ENCODE results near the gene NEDD9.

The NEDD9 gene

DNA sequence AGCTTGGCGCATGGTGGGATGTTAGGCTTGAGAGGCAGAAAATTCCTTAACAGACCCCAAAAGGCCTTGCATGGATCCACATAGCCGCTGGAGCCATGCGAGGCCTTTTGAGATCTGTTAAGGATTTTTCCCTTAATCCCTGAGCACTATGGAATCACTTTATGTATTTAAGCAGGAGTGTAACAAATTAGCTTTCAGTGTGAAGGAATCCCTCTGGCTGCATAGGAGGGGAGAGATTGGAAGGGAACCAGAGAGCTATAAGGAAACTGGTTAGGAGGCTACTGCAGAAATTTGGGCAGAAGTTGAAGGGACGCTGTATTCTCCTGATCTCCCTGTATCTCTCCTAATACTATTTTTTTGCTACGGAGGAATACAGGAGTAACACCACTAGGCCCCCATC is 23.1 kb upstream of the NEDD9 start:
- FAIRE-seq, result no peak
- DNase-seq (ENCODE audit: insufficient read length), result no peak
- no peak for TF ChIP-seq POLR2AphosphoS5 (IDR thresholded peaks at IDR 0.05; ENCODE audit: low read depth, low read length)
- TF ChIP-seq TAF1 (IDR thresholded peaks at IDR 0.05; ENCODE audit: borderline replicate concordance, low read depth, low read length), result no peak
- TF ChIP-seq POLR2A (IDR thresholded peaks at IDR 0.05; ENCODE audit: low read depth, low read length), result no peak

- no peak for TF ChIP-seq TAF1 (IDR thresholded peaks at IDR 0.05; ENCODE audit: borderline replicate concordance, low read depth, low read length)
- no peak for TF ChIP-seq POLR2AphosphoS5 (IDR thresholded peaks at IDR 0.05; ENCODE audit: low read depth, low read length)
- FAIRE-seq, result no peak
- DNase-seq (ENCODE audit: insufficient read length), result no peak
Observed at GRCh38 chr6:11253594-11253993, 21.1 kb upstream of the NEDD9 start.

- FAIRE-seq, result no peak
Observed at GRCh38 chr6:11251553-11252360, 19.3 kb upstream of the NEDD9 start.

GRCh38 chr6:11250108-11250507 is 17.6 kb upstream of the NEDD9 start:
- TF ChIP-seq POLR2A (IDR thresholded peaks at IDR 0.05; ENCODE audit: low read depth, low read length), result no peak
- no peak for TF ChIP-seq POLR2AphosphoS5 (IDR thresholded peaks at IDR 0.05; ENCODE audit: low read depth, low read length)
- no peak for TF ChIP-seq TAF1 (IDR thresholded peaks at IDR 0.05; ENCODE audit: borderline replicate concordance, low read depth, low read length)
- FAIRE-seq (no peak), DNase-seq (ENCODE audit: insufficient read length) (no peak)

More at GRCh38 chr6:11251553-11252360, 19.3 kb upstream of the NEDD9 start:
- TF ChIP-seq POLR2A (IDR thresholded peaks at IDR 0.05; ENCODE audit: low read depth, low read length) (no peak), TAF1 (IDR thresholded peaks at IDR 0.05; ENCODE audit: borderline replicate concordance, low read depth, low read length) (no peak), POLR2AphosphoS5 (IDR thresholded peaks at IDR 0.05; ENCODE audit: low read depth, low read length) (no peak)
- DNase-seq (ENCODE audit: insufficient read length), result no peak

- FAIRE-seq (no peak), DNase-seq (ENCODE audit: insufficient read length) (no peak)
- no peak for TF ChIP-seq TAF1 (IDR thresholded peaks at IDR 0.05; ENCODE audit: borderline replicate concordance, low read depth, low read length)
- no peak for TF ChIP-seq POLR2AphosphoS5 (IDR thresholded peaks at IDR 0.05; ENCODE audit: low read depth, low read length)
- TF ChIP-seq POLR2A (IDR thresholded peaks at IDR 0.05; ENCODE audit: low read depth, low read length), result no peak
Observed at GRCh38 chr6:11248974-11249761, 16.7 kb upstream of the NEDD9 start.

- no peak for DNase-seq (ENCODE audit: insufficient read length)
- FAIRE-seq, result no peak
- TF ChIP-seq POLR2AphosphoS5 (IDR thresholded peaks at IDR 0.05; ENCODE audit: low read depth, low read length) (no peak), POLR2A (IDR thresholded peaks at IDR 0.05; ENCODE audit: low read depth, low read length) (no peak), TAF1 (IDR thresholded peaks at IDR 0.05; ENCODE audit: borderline replicate concordance, low read depth, low read length) (no peak)
Observed at GRCh38 chr6:11246722-11247121, 14.3 kb upstream of the NEDD9 start.

- FAIRE-seq, result no peak
- no peak for TF ChIP-seq POLR2A (IDR thresholded peaks at IDR 0.05; ENCODE audit: low read depth, low read length)
- no peak for TF ChIP-seq TAF1 (IDR thresholded peaks at IDR 0.05; ENCODE audit: borderline replicate concordance, low read depth, low read length)
- no peak for TF ChIP-seq POLR2AphosphoS5 (IDR thresholded peaks at IDR 0.05; ENCODE audit: low read depth, low read length)
Observed at GRCh38 chr6:11245381-11246256, 13.2 kb upstream of the NEDD9 start.

GRCh38 chr6:11244387-11245126 is 12.1 kb upstream of the NEDD9 start:
- DNase-seq (ENCODE audit: insufficient read length), result no peak
- no peak for TF ChIP-seq TAF1 (IDR thresholded peaks at IDR 0.05; ENCODE audit: borderline replicate concordance, low read depth, low read length)
- no peak for TF ChIP-seq POLR2A (IDR thresholded peaks at IDR 0.05; ENCODE audit: low read depth, low read length)
- TF ChIP-seq POLR2AphosphoS5 (IDR thresholded peaks at IDR 0.05; ENCODE audit: low read depth, low read length), result no peak
- FAIRE-seq, result no peak

More at GRCh38 chr6:11245381-11246256, 13.2 kb upstream of the NEDD9 start:
- no peak for DNase-seq (ENCODE audit: insufficient read length)

DNA sequence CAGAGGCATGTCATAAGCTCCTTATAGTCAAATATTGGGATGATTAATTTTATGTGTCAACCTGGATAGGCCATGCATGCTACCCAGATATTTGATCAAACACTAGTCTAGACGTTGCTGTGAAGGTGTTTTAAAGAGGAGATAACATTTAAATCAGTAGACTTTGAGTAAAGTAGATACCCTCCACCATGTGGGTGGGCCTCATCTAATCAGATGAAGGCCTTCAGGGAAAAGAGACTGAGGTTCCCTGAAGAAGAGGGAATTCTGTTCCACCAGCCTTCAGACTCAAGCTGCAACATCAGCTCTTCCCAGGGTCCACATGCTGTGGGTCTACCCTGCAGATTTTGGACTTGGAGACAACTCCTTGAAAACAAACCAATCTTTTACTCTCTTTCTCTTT is 11.4 kb upstream of the NEDD9 start:
- TF ChIP-seq POLR2A (IDR thresholded peaks at IDR 0.05; ENCODE audit: low read depth, low read length), result no peak
- TF ChIP-seq TAF1 (IDR thresholded peaks at IDR 0.05; ENCODE audit: borderline replicate concordance, low read depth, low read length), result no peak
- no peak for TF ChIP-seq POLR2AphosphoS5 (IDR thresholded peaks at IDR 0.05; ENCODE audit: low read depth, low read length)
- no peak for DNase-seq (ENCODE audit: insufficient read length)
- no peak for FAIRE-seq

- FAIRE-seq (no peak), DNase-seq (ENCODE audit: insufficient read length) (no peak)
- TF ChIP-seq TAF1 (IDR thresholded peaks at IDR 0.05; ENCODE audit: borderline replicate concordance, low read depth, low read length) (no peak), POLR2AphosphoS5 (IDR thresholded peaks at IDR 0.05; ENCODE audit: low read depth, low read length) (no peak), POLR2A (IDR thresholded peaks at IDR 0.05; ENCODE audit: low read depth, low read length) (no peak)
Observed at GRCh38 chr6:11242711-11243110, 10.2 kb upstream of the NEDD9 start.

Measured in GM12892 (cell line).